COLO668 (cell line): Measurements from ENCODE around the gene TMEM33.
"Not testable (repeated sequence)": the region's sequence is repeated elsewhere in the genome, so short reads cannot be mapped to it uniquely, and the experiment has no call there.

Experiments used
- DNase-seq: peaks from one replicate; lab custom pipeline; 2025; ENCODE audit not compliant: unreplicated experiment; lab: John Stamatoyannopoulos, UW

TMEM33 gene, protein sequence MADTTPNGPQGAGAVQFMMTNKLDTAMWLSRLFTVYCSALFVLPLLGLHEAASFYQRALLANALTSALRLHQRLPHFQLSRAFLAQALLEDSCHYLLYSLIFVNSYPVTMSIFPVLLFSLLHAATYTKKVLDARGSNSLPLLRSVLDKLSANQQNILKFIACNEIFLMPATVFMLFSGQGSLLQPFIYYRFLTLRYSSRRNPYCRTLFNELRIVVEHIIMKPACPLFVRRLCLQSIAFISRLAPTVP

DNA sequence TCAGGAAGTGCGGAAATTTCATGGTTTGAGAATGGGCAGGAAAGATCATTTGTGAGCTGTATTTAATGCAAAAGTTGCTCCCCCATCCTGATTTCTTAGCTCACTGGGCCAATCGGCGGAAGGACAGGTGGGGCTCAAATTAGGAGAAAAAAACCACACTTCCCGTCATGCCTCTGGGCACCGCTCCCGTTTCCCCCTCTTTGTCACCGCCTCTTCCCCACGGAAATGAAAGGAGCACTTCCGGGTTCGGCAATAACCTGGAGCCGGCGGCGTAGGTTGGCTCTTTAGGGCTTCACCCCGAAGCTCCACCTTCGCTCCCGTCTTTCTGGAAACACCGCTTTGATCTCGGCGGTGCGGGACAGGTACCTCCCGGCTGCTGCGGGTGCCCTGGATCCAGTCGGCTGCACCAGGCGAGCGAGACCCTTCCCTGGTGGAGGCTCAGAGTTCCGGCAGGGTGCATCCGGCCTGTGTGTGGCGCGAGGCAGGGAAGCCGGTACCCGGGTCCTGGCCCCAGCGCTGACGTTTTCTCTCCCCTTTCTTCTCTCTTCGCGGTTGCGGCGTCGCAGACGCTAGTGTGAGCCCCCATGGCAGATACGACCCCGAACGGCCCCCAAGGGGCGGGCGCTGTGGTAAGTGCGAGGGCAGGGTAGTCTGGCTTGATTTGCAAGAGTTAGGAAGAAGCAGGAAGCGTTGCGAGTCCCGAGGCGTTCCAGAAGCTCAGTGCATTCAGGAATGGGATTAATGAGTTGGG lies at the start of gene TMEM33:
TMEM33 (plus strand) TSS at position 529 of the 751 bp plus-strand sequence; CDS start at position 585, 56 bp downstream.
- peak; percentile 87 for DNase-seq

DNA sequence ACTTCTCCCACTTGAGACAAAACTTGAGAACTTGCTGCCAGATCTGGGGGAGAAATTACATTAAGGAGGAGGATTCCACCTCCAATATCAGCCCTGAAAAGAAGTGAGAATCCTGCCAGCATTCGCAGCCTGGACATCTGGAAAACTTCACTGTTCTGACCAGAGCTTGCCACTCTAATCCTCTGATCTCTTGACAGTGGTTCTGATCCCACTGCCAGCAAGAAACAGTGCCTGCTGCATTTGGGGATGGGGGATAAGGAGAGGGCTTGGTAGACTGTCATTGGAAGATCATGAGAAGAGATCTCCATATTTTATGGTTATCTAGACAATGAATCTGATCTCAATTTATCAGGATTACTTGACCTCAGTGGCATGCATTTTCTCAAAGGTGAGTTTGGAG lies 49.8 kb upstream of the TMEM33 start:
- no peak for DNase-seq

DNA sequence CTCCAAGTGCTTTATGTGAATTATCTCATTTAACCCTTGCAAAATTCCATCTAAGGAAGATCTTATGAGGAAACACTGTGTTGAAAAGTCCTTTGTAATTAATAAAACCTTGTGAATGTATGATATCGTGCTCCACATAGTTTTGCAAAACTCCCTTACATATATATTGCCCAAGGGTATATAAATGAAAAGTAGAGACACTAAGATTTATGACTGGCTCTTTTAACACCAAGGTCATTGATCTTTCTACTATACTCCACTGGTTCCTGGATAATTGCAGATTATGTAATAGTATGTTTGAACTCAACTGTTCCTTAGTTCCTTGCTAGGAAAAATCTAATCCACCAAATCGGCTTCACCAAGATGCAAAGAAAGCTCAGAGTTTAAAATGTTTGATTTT lies 48.0 kb upstream of the TMEM33 start:
- DNase-seq = no peak

DNA sequence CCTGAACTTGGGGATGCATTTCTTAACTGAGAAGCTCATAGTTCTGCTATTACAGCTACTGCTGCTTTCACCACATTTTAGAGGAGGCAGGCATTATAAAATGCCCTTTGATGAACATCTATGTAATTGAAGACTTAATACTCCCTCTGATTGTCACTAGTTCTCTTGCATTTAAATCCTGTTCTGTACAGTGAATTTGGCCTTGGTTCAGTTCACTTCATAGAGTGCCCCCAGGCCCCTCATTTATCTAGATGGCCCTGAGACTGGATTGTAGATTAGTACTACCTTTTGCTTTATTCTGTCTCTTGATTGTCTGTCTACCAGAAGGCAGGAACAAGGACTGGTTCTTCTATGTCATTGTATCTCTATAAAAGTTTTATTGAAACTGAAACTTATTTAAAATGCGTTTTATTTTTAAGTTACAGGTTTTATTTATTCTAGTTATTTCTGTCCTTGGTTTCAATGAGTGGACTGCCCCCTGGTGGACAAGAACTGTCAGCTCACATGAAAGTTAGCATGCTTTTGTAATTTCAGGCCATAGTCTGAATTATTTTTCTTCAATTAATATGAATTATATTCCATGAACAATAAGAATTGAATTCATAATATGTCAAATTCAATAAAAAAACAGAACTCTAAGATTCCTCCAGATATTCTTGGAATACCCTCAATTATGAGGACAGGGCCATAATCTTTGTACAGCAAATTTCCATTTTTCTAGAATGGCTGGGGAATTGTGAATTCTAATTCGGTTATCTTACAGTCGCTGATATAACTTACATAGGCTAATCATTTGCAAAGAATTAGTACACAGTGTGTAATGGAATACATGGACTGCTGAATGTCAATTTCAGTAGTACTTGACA lies 47.2 kb upstream of the TMEM33 start:
- peak; percentile 27 for DNase-seq

DNA sequence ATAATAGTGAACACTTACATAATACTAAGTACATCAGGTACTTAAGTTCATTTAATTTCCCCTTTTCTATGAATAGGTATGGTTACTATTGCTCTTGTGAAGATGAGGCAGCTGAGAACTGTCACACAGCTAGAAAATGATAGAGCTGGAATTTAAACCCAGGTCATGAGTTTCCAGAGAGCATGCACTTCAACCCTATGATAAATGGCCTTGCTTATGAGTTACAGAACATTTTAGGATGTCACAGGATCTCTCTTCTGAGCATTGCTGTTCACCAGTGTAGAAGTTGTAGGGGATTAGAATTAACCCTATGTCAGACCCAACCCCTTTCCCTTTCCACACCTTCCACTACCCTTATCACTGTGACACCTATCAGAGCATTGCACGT lies 46.5 kb upstream of the TMEM33 start:
- DNase-seq = no peak

DNA sequence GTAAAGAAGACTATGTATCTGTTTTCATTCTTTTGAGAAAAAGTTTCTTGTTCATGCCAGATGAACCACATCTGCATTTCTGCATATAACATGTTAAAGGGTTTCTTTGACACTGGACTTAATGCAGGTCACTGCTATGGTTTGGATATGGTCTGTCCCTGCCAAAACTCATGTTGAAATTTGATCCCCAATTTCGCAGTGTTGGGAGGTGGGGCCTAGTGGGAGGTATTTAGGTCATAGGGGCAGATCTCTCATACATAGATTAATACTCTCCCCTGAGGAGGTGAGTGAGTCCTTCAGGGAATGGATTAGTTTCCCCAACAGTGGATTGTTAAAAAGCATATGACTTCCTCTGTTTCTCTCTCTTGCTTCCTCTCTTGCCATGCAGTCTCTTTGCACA lies 45.9 kb upstream of the TMEM33 start:
- no peak for DNase-seq

DNA sequence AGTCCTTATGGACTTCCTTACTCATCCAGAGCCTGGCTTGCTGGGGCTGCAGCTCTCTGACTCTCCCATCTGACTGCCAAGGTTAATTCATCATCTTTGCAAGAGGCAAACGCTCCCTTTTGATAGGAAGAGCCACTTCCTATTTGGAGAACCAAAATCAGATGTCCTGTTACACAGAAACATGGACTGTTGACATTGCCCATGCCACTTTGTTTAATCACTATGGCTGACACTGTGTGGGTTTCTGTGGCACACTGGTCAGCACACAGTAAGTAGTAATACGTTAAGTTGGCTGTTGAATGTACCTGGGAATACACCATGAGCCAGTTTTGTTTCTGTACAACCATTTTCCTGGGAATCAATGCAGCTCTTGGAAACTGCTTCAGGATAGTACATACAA lies 45.1 kb upstream of the TMEM33 start:
- DNase-seq = no peak

DNA sequence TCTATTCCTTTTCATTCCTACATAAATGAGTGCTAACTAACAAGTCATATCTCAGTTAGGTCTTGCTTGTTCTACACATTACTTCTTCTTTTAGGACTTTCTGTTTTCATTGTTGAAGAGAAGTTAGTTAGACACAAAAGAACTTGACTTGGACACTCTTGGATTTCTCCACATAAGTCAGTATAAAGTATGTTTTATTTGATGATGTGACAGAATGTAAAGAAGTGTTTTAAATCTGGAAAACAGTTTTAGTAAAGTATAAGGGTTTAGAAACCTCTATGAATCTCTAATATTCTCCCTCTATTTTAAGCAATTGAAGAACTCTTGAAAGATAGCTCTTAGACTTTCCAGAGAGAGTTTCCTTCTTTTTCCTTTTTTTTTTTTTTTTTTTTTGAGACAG lies 38.6 kb upstream of the TMEM33 start:
- DNase-seq = no peak

DNA sequence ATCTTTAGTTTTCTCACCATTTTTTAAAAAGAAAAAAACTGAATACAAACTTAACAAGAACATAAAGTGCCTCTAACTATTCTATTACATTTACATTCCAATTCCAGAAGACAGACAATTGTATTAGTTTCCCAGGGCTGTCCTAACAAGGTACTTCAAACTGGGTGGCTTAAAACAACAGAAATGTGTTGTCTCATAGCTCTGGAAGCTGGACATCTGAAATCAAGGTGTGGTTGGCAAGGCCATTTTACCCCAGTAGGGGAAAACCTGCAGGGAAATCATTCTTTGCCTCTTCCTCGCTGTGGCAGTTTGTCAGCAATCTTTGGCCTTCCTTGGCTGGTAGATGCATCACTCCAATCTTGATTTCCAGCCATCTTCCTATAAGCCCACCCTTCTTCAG lies 37.5 kb upstream of the TMEM33 start:
- DNase-seq = no peak

DNA sequence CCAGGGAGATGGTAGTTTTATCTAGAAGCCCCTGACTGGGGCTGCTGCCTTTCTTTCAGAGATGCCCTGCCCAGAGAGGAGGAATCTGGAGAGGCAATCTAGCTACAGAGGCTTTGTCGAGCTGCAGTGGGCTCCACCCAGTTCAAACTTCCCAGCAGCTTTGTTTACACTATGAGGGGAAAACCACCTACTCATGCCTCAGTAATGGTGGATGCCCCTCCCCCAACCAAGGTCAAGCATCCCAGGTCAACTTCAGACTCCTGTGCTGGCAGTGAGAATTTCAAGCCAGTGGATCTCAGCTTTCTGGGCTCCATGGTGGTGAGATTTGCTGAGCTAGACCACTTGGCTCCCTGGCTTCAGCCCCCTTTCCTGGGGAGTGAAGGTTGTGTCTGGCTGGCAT lies 26.1 kb upstream of the TMEM33 start:
- DNase-seq = peak; percentile 38

DNA sequence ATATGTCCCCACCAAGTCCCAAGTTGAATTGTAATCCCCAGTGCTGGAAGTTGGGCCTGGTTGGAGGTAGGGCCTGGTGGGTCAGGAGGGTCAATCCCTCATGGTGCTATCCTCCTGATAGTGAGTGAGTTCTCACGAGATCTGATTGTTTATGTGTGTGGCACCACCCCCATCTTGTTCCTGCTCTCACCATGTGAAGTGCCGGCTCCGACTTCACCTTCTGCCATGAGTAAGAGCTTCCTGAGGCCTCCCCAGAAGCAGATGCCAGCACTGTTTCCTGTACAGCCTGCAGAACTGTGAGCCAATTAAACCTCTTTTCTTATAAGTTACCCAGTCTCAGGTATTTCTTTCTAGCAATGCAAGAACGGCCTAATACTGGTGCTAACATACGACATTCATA lies 22.7 kb upstream of the TMEM33 start:
- DNase-seq = no peak

DNA sequence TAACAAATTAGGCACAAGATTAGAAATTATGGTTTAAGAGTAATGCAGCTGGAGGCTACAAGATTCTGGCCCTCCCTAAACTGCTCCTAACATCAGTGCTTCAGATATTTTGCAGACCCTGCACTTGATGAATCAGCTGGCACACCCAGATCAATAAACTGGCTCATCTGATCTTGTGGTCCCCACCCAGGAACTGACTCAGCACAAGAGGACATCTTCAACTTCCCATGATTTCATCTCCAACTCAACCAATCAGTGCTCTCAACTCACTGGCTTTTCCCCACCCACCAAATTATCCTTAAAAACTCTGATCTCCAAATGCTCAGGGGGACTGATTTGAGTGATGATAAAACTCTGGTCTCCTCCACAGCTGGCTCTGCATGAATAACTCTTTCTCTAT lies 21.7 kb upstream of the TMEM33 start:
- DNase-seq = no peak

DNA sequence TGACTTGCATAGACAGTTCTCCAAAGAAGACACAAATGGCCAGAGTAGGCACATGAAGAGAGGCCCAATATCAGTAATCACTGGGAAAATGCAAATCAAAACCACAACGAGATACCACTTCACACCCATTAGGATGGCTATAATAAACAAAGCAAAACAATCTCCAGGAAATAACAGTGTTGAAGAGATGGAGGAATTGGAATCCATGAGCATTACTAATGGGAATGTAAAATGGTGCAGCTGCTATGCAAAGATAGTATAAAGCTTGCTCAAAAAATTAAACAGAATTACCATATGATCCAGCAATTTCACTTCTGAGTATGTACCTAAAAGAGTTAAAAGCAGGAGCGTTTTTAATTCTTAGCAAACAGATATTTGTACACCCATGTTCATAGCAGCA lies 17.0 kb upstream of the TMEM33 start:
- no peak for DNase-seq

DNA sequence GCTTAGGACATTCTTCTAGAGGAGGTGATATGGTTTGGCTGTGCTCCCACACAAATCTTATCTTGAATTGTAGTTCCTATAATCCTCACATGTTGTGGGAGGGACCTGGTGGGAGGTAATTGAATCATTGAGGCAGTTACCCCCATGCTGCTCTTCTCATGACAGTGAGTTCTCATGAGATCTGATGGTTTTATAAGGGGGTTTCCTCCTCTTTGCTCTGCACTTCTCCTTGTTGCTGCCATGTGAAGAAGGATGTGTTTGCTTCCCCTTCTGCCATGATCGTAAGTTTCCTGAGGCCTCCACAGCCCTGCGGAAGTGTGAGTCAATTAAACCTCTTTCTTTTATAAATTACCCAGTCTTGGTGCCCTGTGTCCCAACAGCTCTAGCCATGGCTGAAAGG lies 14.8 kb upstream of the TMEM33 start:
- not testable (repeated sequence) for DNase-seq

DNA sequence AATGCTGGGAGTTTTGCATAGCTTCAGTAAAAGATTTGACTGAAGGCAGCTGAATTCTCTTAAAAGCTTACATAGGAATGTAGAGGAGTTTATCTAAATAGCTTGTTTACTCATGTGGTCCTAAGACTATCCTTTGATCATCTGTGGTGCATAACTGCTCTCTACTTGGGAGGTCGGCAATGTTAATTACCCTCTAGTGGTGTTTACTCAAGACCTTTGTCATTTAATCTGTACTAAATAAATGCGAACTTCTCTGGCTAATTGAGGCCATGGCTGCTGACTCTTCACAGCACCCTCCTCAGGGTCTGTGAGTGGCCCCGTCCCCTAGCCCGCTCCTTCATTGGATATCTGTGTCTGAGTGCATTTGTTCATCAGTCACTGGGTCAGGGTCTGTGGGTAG lies 13.8 kb upstream of the TMEM33 start:
- no peak for DNase-seq

DNA sequence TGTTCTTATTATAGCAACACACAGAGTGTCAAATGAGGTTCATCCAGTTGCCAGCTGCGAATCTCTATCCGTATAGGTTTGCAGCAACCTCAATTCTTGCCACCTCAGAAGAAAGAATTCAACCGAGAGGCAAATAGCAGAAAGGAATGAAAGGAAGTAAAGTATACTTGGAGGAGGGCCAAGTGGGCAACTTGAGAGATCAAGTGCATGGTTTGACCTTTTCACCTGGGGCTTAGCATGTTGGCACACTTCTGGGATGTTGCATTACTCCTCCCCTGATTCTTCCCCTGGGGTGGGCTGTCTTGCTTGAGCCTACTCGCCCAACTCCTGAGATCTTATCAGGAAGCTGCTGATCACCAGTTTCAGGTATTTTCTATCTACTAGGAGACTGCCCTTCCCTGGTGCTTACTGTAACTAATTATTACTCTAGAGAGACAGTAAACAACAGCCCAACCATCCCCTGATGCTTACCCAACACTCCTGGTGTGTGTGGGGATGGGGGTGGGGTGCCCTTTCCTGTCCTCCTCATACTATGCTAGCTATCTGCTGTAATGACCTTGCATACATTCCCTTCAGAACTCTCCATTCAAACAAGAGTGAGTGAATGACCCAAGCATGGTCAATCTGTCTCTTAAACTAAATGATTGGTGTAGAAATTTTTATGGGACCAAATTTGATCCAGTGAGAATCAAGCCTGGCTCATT lies 7.3 kb upstream of the TMEM33 start:
- no peak for DNase-seq

DNA sequence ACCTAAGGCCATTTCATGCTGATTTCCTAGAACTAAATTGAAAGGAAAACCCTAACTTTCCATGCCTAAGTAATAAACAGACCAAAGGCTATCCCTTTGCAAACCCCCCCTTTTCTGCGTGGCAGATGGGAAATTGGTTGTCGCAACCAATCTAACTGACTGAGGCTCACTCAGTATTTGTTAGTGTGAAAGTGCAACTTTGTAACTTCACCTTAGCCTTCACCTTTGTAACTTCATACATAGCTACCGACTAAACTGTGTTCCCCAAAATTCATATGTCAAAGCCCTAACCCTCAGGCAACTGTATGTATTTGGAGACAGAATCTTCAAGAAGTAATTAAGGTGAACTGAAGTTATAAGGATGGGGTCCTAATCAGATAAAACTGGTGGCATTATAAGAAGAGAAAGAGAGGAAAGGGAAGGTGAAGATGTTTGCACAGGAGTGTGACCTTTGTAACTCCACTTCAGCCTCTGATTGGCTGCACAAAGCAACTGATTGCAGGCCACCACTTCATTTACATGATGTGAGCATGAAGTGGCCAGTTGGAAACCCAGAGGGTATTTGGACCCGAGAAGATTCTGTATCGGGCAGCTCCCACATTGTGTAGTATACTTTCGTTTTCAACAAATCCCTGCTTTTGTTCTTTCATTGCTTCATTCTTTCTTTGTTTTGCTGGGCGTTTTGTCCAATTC lies 4.9 kb upstream of the TMEM33 start:
- DNase-seq = no peak

DNA sequence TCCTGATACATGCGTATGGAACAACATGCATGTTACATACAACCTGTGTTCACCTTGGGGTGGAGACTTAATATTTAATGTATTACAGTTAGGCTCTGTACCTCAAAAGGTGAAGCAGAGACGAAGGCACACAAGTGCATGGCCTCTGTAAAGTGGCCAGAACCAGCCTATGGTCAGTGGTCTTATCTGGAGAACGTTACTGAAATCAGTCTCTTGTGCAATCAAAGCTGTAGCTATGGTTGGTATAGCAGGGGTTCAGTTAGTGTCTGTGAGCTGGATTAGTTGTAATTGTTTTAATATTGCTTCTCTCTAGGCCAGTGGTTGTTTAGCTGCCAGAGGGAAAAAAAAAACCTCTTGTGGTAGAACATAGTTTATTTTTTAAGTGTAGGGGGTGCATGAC lies 2.2 kb upstream of the TMEM33 start:
- DNase-seq = no peak

DNA sequence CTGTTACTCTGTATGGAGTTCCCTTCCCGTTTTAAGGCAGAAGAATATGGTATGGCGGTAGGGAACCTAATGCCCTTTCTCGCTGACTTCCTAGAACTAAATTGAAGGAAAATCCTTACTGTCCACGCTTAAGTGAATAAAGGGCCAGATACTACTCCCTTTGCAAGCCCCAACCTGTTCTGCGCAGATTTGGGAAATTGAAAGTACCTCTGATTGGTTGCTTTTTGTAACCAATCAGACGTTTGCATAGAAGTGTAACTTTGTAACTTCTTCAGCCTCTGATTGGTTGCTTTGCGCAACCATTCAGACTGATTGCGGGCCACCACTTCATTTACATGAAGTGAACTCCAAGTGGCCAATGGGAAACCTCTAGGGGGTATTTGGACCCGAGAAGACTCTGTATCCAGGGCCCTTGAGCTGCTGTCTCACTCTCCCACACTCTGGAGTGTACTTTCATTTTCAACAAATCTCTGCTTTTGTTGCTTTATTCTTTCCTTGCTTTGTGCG lies 1.2 kb upstream of the TMEM33 start:
- no peak for DNase-seq

DNA sequence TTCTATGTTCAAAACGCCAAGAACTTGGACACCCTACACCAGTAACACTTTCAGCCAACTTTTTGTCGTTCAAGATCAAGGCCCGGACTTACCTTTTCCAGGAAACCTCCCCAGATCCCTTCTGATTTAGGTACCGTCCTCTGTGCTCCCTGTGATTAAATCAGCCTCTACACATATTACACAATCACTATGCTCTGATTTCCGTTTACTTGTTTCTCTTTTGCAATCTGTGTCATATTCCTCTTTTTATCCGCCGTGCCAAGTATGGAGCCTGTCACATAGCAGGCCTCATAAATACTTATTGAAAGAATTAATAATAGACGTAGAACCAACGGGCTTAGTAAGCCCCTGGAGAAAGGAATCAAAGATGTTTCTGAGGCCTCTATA lies 722 bp upstream of the TMEM33 start:
- no peak for DNase-seq

DNA sequence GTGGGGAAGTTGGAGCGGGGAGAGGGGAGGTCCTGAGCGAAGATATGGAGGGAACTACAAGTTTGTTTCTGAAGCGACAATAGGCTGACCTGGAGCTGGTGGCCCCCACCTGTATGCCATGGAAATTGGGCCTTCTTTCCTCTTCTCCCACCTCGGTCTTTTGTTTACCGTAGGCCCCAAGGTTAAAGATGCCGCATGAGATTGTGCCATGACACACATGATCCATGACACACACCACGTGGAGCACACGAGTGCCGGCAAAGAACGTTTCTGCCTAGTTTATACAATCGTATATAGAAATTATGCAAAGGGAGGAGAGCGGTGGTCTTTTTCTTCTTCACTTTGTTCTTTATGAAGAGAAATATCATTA lies 408 bp downstream of the TMEM33 start:
- peak; percentile 58 for DNase-seq
